Bronchial epithelial cell (primary cell): ENCODE data around the gene INO80D. TPM values are rescaled to one million over a fixed set of nuclear protein-coding genes. Genes with fewer than 3 reads are reported as not detected.

Experiments
- DNase-seq: peaks from one replicate; pipeline ENCODE4 v3.0.0-alpha.2; 2010; ENCODE audit warnings: low read depth
- FAIRE-seq: peaks from 2 replicates; lab custom pipeline; 2011; peaks lifted over from hg19 to GRCh38; lab: Jason Lieb, UNC
- H3K27me3 ChIP-seq: 2 replicates; pipeline ENCODE4 v1.5.1; 2011; ENCODE audit warnings: low read length; ENCODE audit not compliant: control insufficient read depth, insufficient read depth
- H3K36me3 ChIP-seq: 2 replicates; pipeline ENCODE4 v1.5.1; 2011; ENCODE audit warnings: low read length; ENCODE audit not compliant: control insufficient read depth, insufficient read depth
- H3K4me3 ChIP-seq: 2 replicates; pipeline ENCODE4 v1.5.1; 2011; ENCODE audit warnings: mild to moderate bottlenecking, low read depth, low read length, control low read depth
- CTCF ChIP-seq: IDR thresholded peaks from 2 replicates; pipeline ENCODE4 v1.5.1; 2011; ENCODE audit warnings: mild to moderate bottlenecking, moderate library complexity, low read length, control low read depth, inconsistent platforms; ENCODE audit not compliant: insufficient read depth, severe bottlenecking
- total RNA-seq: library from RNA; depleted of rRNA; stranded (reverse); fragments of >200 nt; gene quantifications from 2 replicates; pipeline ENCODE4 v1.2.1, GENCODE V29; 2014

The INO80D gene
- total RNA-seq, 1 donor from 2014 or later = 7.6 TPM

- DNase-seq (no peak), FAIRE-seq (no peak)
- Histone ChIP-seq H3K36me3 (peaks cover 3% of the 10 kb centered on the region), H3K4me3 (no peak overlapping the region), H3K27me3 (no peaks in the 10 kb centered on the region)
- no peak for TF ChIP-seq CTCF
Observed at GRCh38 chr2:206011018-206011614, 74.9 kb downstream of the INO80D start.

- H3K27me3 ChIP-seq = no peaks in the 10 kb centered on the region
- no peak overlapping the region for H3K4me3 ChIP-seq
- FAIRE-seq = no peak
- peaks cover 12% of the 10 kb centered on the region for H3K36me3 ChIP-seq
- no peak for DNase-seq
- TF ChIP-seq CTCF = peak; percentile 50
Observed at GRCh38 chr2:206004004-206004693, 81.8 kb downstream of the INO80D start.

GRCh38 chr2:206002440-206002839 lies 83.5 kb downstream of the INO80D start:
- Histone ChIP-seq H3K36me3 (peaks cover 12% of the 10 kb centered on the region), H3K27me3 (no peaks in the 10 kb centered on the region), H3K4me3 (no peak overlapping the region)
- FAIRE-seq (no peak), DNase-seq (no peak)
- no peak for TF ChIP-seq CTCF

GRCh38 chr2:206001912-206002311 lies 84.1 kb downstream of the INO80D start:
- Histone ChIP-seq H3K27me3 (no peaks in the 10 kb centered on the region), H3K36me3 (peaks cover 12% of the 10 kb centered on the region), H3K4me3 (no peak overlapping the region)
- no peak for FAIRE-seq
- no peak for TF ChIP-seq CTCF
- DNase-seq = peak; percentile 21

GRCh38 chr2:206000776-206001175 lies 85.2 kb downstream of the INO80D start:
- FAIRE-seq (no peak), DNase-seq (no peak)
- Histone ChIP-seq H3K4me3 (no peak overlapping the region), H3K27me3 (no peaks in the 10 kb centered on the region), H3K36me3 (peaks cover 12% of the 10 kb centered on the region)
- TF ChIP-seq CTCF = no peak
